NCI-H526 (cell line): Measurements from ENCODE around the gene DOK6.
"Not testable (repeated sequence)": the region's sequence is repeated elsewhere in the genome, so short reads cannot be mapped to it uniquely, and the experiment has no call there.

Experiments
- DNase-seq, 2 experiments: peaks; one replicate each; lab custom pipeline; 2025; lab: John Stamatoyannopoulos, UW

Gene DOK6

DNA sequence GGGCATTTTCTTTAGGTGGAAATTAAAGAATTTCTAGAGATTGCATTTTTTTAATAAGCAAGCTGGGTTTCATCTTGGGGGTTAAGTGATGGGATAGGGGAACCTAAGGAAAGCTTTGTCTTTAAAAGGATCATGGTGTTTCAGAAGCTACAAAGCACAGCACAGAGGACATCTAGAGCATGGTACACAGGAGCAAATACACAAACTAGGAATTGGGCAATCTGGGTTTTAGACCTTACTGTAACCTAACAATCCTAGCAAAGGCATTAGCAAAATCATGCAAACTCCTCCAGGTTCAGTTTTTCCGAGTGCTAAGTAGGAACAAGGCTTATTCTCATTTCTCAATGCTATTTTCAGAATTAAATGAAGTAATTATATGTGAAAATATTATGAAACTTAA lies 412.9 kb downstream of the DOK6 start:
- no peak for DNase-seq

DNA sequence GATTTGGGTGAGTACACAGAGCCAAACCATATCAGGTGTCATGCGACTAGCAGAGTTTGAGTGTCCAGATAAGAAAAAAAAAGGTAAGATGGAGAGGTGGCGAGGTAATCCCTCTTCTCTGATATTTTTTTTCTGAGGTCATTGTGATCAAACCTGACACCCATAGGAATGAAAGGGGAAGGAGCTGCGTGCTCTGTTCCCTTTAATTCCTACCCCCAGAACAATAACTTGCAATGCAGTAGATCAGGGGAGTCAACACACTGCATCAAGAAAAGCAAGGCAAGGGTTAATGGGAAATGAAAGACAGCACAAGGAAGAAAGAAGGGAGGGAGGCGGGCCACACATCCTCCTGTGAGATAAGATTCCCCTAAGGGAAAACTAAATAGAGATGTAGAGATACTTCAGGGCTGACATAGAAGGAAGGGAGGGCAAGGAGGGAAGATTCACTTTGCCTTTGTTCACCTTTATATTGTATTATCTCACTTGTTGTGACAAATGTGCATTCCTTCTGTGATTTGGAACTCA lies 414.2 kb downstream of the DOK6 start:
- no peak for DNase-seq

DNA sequence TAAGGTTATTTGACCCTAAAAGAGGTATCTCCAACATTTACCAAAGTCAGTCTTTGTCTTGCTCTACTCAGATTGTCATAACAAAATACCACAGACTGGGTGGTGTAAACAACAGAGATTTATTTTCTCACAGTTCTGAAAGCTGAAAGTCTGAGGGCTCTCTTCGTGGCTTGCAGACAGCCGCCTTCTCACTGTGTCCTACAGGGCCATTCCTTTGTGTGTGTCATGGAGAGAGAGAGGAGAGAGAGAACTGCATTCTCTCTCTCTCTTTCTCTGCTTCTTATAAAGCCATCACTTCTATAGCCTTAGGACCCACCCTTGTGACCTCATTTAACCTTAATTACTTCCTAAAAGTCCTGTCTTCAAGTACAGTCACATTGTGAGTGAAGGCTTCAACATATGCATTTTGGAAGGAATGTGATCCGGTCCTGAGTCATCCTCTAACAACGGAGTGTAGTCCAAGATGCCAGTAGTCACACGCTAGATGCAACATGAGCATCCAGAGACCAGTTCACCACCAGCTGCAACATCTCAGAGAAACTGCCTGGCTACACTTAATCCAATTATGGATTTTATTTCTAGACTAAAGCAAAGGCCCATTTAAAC lies 416.8 kb downstream of the DOK6 start:
- no peak for DNase-seq

- DNase-seq = no peak
Observed at GRCh38 chr18:69819460-69819859, 418.8 kb downstream of the DOK6 start.

DNA sequence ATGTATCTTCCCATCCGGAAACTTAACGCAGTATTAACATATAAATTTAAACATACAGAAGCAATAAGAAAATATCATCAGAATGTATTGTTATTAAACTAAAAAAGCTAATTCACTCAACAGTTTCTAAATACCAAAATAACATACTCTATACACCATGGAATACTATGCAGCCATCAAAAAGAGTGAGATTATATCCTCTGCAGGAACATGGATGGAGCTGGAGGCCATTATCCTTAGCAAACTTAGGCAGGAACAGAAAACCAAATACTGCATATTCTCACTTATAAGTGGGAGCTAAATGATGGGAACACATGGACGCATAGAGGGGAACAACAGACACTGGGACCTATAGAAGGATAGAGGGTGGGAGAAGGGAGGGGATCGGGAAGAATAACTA lies 419.9 kb downstream of the DOK6 start:
- no peak for DNase-seq

DNA sequence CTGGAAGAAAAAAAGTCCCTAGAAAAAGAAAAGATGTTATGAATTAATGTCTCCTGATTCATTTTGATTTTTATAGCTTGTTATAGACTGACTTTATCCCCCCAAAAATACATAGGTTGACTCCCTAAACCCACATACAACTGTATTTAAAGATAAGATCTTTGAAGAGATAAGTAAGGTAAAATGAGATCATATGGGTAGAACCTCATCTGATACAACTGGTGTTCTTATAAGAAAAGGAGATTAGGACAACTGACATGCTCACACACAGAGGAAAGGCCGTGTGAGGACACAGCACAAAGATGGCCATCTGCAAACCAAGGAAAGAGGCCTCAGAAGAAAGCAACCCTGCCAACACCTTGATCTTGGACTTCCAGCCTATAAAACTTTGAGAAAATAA lies 429.5 kb downstream of the DOK6 start:
- DNase-seq = no peak

DNA sequence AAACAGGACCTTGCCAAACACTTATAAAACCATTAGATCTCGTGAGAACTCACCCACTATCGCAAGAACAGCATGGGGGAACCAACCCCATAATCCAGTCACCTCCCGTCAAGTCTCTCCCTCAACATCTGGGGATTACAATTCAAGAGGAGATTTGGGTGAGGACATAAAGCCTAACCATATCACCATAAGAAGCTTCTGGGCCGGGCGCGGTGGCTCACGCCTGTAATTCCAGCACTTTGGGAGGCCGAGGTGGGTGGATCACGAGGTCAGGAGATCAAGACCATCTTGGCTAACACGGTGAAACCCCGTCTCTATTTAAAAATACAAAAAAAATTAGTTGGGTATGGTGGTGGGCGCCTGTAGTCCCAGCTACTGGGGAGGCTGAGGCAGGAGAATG lies 434.3 kb downstream of the DOK6 start:
- DNase-seq = not testable (repeated sequence)

DNA sequence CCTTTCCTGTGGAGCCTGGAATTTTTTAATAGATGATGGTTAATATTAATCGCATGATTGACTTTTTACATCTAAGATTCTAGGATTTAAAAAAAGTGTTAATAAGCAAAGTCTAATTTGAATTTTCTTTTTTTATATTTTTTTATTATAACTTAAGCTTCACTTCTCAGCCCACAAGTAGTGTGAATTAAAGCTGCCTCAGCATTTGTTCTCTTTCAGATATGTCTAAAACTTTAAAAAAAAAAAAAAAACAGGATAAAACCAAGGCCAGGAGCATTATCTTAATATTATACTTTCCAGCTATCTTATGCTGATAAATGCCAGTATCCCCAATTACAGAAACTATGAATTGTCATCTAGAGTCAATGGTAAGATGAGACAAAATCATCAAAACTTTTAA lies 437.3 kb downstream of the DOK6 start:
- no peak for DNase-seq

DNA sequence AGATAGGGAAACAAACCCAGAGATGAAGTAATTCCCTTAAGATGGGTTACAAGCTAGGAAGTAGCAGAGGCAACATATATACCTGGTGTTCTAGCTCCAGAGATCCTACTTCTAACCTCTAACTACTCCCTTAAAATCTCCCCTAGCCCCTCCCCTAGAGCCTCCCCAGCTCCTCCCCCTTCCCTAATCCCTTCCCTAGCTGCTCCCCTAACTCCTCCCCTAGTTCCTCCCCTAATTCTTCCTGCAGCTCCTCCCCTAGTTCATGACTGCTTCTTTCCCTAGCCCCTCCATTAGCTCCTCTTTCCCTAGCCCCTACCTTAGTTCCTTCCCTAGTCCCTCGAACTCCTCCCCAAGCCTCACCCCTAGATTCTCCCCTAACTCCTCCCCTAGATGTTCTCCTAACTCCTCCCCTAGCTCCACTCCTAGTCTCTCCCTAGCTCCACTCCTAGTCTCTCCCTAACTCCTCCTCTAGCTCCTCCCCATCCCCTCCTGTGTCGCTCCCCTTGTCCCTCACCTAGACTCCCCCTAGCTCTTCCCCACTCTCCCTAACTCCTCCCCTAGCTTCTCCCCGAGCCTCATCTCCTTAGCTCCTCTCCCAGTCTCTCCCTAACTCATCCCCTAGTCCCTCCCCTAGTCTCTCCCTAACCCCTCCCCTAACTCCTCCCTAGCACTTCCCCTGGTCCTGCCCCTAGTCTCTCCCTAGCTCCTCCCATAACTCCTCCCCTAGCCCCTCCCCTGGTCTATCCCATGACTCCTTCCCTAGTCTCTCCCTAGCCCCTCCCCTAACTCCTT lies 438.1 kb downstream of the DOK6 start:
- no peak for DNase-seq

- no peak for DNase-seq
Observed at GRCh38 chr18:69839497-69839896, 438.8 kb downstream of the DOK6 start.

DNA sequence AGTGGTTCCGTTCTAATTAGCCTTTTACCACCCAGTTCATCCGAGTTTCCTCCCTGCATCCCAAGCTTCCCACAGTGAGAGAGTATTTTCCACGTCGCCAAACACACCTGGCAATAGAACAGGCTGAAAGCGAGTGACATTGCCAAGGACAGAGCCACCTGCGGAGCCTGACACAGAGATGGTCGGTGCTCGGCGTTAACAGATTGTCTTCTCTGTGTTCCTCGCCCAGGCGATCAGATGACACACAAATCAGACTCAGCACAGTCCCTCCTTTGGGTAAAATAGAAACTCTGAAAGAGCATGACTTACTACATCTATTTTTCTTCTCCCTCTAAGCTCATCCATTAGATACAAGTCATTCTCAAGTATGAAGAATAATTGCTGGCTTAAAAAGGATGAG lies 439.3 kb downstream of the DOK6 start:
- no peak for DNase-seq

DNA sequence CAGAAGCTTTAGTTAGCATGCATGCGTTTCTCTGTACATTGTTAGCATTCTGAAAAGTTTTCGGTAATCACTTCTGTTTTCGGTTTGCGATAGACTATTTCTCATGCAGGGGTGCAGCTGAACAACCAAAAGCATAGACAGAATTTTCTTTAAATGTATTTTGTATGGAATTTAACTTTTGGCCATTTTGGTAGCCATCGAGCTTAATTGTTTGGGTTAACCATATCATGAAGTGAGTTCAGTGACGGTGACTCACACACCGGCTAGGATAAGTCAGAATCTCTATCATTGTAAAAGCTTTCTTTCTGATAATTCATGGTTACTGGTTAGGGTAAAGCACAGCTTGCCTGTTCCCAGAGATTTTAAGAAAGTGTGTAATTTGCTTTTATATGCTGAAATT lies 439.8 kb downstream of the DOK6 start:
- no peak for DNase-seq

GRCh38 chr18:69841117-69841516 lies 440.4 kb downstream of the DOK6 start:
- DNase-seq = peak in 1 of 2 experiments; percentile 2

GRCh38 chr18:69843015-69843414 lies 442.3 kb downstream of the DOK6 start:
- no peak for DNase-seq

DNA sequence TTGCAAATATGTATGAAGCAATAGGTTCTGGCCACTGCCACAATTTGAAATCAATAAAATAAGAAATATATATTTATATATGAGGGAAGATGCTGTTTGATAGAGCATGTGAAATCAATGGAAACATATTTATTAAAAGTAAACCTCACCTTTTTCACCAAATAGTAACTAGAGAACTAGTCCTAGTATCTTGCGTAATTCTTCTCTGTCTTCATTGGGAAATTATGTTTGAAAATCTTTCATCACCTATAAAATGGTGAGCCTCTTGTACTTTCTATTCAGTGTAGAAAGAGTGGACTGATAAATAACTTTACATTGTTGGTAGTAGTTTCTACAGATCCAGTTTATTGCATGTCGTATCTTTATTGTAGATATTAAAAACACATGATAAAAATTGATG lies 444.0 kb downstream of the DOK6 start:
- DNase-seq = no peak

- DNase-seq = peak; percentile 87 to 89
Observed at GRCh38 chr18:69845593-69846506, 445.2 kb downstream of the DOK6 start.

DNA sequence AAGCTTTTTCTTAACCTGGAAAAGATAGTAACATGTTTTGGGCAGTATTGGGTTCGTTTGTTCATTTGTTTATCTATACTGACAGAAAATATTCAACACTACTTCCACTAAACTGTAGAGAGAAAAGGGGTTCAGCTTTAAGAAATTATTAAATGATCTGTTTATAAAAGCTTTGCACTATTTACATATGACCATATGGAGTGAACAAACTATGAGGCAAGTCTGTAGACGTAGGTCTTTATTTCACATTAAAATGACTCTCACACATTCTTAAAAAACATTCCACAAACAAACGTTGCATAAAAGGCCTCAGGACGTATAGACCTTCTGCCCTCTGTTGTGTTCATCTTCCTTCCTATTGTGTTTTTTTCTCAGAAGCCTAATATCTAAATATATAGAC lies 452.4 kb downstream of the DOK6 start:
- no peak for DNase-seq

DNA sequence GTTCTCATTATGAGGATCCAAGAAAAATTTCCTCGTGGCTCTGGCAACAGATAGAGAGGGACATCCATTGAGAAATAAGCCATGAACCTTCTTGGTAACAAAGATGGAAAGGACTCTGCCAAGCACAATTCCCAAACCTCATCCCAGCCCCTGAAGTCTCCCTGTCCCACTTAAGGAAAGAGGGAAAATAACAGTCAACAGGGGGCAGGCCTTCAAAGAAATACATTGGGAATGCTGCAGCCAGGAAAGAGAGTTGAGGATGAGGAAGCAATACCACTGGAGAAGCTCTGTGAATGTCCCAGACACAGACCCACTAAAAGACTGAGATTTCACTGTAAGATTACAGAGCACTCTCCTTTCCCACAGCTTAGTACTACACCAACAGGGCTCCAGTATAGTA lies 453.8 kb downstream of the DOK6 start:
- no peak for DNase-seq

DNA sequence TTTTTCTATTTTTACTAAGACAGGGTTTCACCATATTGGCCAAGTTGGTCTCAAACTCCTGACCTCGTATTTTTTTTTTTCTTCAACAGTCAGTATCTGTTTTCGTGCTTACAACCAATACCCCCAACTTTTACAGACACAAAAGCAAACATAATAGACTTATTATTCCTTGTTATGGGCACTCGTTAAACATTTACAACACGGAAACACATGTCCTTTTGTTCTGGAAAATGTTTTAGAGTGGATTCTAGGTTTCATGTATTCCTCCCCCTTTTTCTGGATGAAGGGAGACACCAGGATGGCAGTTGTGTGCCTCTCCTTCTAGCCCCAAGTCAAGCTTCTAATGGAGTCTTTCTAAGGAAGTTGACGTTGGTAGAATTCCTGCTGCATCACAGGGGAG lies 458.2 kb downstream of the DOK6 start:
- no peak for DNase-seq

DNA sequence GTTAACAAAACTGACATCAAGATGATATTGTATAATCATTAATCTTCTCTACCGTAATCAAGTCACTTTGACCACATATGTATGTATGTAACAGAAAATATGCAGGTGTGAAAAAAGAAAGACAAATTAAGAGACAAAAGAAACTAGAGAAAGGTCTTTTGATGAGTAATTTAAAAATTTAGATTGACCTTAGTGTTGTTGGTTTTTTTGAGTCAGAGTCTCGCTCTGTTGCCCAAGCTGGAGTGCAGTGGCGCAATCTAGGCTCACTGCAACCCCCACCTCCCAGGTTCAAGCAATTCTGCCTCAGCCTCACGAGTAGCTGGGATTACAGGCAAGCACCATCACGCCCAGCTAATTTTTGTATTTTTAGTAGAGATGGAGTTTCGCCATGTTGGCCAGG lies 464.1 kb downstream of the DOK6 start:
- DNase-seq = not testable (repeated sequence)

DNA sequence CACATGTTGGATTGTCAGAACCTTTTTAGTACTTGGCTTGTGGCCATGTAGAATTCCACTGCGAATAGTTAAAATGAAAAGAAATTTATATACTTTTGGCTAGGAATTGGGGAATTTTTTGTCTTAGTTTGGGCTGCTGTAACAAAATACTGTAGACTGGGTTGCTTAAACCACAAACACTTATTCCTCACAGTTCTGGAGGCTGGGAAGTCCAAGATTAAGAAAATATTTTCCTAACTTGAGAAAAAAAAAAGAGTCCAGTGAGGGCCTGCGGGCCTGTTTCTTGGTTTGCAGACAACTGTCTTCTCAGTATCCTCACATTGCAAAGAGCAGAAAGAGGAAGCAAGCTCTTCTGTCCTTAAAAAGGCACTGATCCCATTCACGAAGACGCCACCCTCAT lies 465.1 kb downstream of the DOK6 start:
- DNase-seq = no peak

DNA sequence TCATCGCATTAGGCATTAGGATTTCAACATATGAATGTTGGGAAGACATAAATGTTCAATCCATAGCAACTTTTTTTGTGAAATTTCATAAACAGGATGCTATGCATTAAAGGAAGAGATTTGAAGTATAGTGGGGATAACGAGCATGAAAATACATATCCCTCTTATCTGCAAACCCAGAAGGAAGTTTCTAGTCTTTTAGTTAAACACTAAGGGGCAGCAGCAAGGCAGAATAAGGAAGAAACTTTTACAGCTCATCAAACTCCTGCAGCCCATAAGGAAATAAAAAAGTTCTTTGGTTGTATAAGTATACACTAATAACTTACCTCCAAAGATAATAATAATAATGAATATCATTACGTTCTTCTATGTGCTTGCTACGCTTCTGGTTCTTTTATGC lies 465.5 kb downstream of the DOK6 start:
- DNase-seq = no peak

GRCh38 chr18:69870736-69871135 lies 470.0 kb downstream of the DOK6 start:
- DNase-seq = no peak
